Measurements from ENCODE around the gene CLPSL1. TPM values are rescaled to one million over a fixed set of nuclear protein-coding genes. Genes with fewer than 3 reads are reported as not detected.

The CLPSL1 gene
- total and polyA plus RNA-seq, 2 of the 4 experiments (the other 2 are of a cell fraction) = not detected

GRCh38 chr6:35796236-35796635 is 15.4 kb downstream of the CLPSL1 start:
- Histone ChIP-seq H3K9me1 (ENCODE audit: insufficient read depth, low read length) (no peaks in the 10 kb centered on the region; the same call in 1 of the 2 replicates), H2AFZ (replicated peaks; ENCODE audit: low read length, poor library complexity) (no peak overlapping the region), H3K4me3 (ENCODE audit: insufficient read depth, low read depth, low read length) (no peak overlapping the region), H3K14ac (replicated peaks; ENCODE audit: low read depth, low read length) (no peak overlapping the region), H2AK5ac (ENCODE audit: low read depth, low read length) (no peak overlapping the region), H3K27ac (ENCODE audit: insufficient read depth, low read length) (no peak overlapping the region), H3K18ac (ENCODE audit: low read depth, low read length) (no peak overlapping the region), H3K23ac (ENCODE audit: low read depth, low read length) (no peak overlapping the region), H4K5ac (ENCODE audit: low read depth, low read length) (no peak overlapping the region), H3K4me2 (ENCODE audit: low read depth, low read length) (no peak overlapping the region), H2BK15ac (ENCODE audit: low read depth, low read length) (no peak overlapping the region), H2AK9ac (replicated peaks; ENCODE audit: low read depth, low read length, poor library complexity) (no peak overlapping the region), H3K4ac (ENCODE audit: low read depth, low read length) (no peak overlapping the region), H3K27me3 (ENCODE audit: control insufficient read depth, insufficient read depth, low read length) (peaks cover 48% of the 10 kb centered on the region), H2BK5ac (ENCODE audit: low read depth, low read length, poor library complexity, severe bottlenecking) (no peak overlapping the region), H3K9me3 (ENCODE audit: control insufficient read depth, insufficient read depth, low read length) (no peaks in the 10 kb centered on the region), H4K91ac (ENCODE audit: insufficient read depth, low read depth, low read length) (no peak overlapping the region), H2BK120ac (ENCODE audit: low read depth, low read length) (no peak overlapping the region), H3K9ac (ENCODE audit: low read depth, low read length) (no peak overlapping the region), H2BK20ac (ENCODE audit: low read depth, low read length) (no peak overlapping the region), H3K36me3 (ENCODE audit: control insufficient read depth, insufficient read depth, low read length) (no peaks in the 10 kb centered on the region), H4K8ac (ENCODE audit: low read depth in 2 of 2, low read length in 2 of 2) (no peak overlapping the region), H3K4me1 (ENCODE audit: control insufficient read depth, insufficient read depth, low read length) (no peaks in the 10 kb centered on the region), H3K79me1 (ENCODE audit: low read depth in 1 of 2, low read length in 2 of 2) (no peaks in the 10 kb centered on the region), H3K56ac (ENCODE audit: extremely low read depth, insufficient read depth, low read length) (no peak overlapping the region), H4K20me1 (ENCODE audit: insufficient read depth, low read length) (no peaks in the 10 kb centered on the region)
- 65% methylated on average over 4 of the region's 4 CpGs; no CpG with 5 or more reads in 1 of the 2 experiments for WGBS, 2 experiments (ENCODE audit: extremely low coverage in 2 of 2, insufficient read length in 1 of 2)
- ChIA-PET CTCF (interaction anchor here (2.2 kb wide), 1 partner anchor 10 kb away, joined by 7 read pairs; no protein-coding TSS in a partner anchor), POLR2A (ENCODE audit: unreplicated experiment) (no interaction called here)
- BruUV-seq (replicated peaks) = no TSS peak
- dilution Hi-C loops (cut with HindIII; ENCODE audit: low sequenced_read_pairs, unreplicated experiment) = no loop called here
- no peak for ATAC-seq (ENCODE audit: low read depth)
- TF ChIP-seq SMC3 (IDR thresholded peaks at IDR 0.05; ENCODE audit: low read depth, low read length) = no peak
- no peak for TF ChIP-seq RFX5 (IDR thresholded peaks at IDR 0.05; ENCODE audit: low read depth, low read length)
- TF ChIP-seq CTCF (conservative IDR thresholded peaks at IDR 0.05; ENCODE audit: low read depth, low read length) = no peak
- no peak for TF ChIP-seq FOS (IDR thresholded peaks at IDR 0.05; ENCODE audit: low read depth, low read length)
- no peak for TF ChIP-seq CEBPB (IDR thresholded peaks at IDR 0.05; ENCODE audit: low read depth, low read length)
- no peak for TF ChIP-seq MAZ (IDR thresholded peaks at IDR 0.05; ENCODE audit: borderline replicate concordance, low read depth, low read length)
- TF ChIP-seq ELK1 (IDR thresholded peaks at IDR 0.05; ENCODE audit: borderline replicate concordance, low read depth, low read length) = no peak
- no peak for TF ChIP-seq CHD1 (IDR thresholded peaks at IDR 0.05; ENCODE audit: low read depth, low read length)
- no peak for TF ChIP-seq RCOR1 (IDR thresholded peaks at IDR 0.05; ENCODE audit: insufficient replicate concordance, low read length)
- no peak for TF ChIP-seq RAD21 (IDR thresholded peaks at IDR 0.05; ENCODE audit: low read length)
- TF ChIP-seq MAFK (IDR thresholded peaks at IDR 0.05; ENCODE audit: low read depth, low read length) = no peak
- no peak for TF ChIP-seq MXI1 (IDR thresholded peaks at IDR 0.05; ENCODE audit: borderline replicate concordance, low read depth, low read length)
- no peak for TF ChIP-seq POLR2A (IDR thresholded peaks at IDR 0.05; ENCODE audit: low read depth, low read length)
- intact Hi-C loops (cut with micrococcal nuclease) = no loop called here
- in situ Hi-C loops (cut with MboI; ENCODE audit: low sequenced_read_pairs) = no loop called here
- DNase-seq = no peak
